GM21528 (cell line): ENCODE data around the gene GDI1.

Experiments
- ATAC-seq: cut with Tn5 transposase; IDR thresholded peaks from one replicate; pipeline ENCODE4 v1.9.1; 2021; ENCODE audit warnings: mild to moderate bottlenecking, moderate library complexity; ENCODE audit not compliant: unreplicated experiment, low FRiP score

GDI1 gene

DNA sequence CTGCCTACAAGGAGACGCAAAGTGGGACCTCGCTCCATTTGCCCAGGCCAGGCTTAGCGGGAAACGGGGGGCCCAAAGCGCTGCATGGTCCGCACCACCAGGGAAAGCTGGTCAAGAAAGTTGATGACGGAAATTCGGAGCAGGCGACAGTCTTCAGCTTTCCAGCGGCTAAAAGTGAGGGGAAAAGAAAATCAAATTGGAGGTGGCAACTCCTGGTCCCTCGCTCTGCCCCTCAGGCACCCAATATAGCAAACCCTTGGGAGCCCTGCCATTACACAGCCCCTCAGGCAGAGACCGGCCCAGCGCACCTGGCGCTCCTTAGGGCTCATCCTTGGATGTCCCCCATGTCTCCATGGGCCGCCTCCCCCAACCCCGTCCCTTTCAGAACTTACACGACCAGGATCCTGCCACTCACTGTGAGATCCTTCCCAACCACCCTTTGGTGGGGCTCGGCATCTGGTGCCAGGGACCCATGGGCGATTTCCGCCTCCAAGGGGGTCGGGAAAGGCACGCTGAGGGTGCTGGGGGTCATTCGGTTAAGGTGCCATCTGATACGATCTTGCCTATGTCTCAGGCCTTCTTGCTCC, 41.0 kb downstream of the GDI1 start:
- ATAC-seq, result no peak

GRCh38 chrX:154478728-154479622, 42.0 kb downstream of the GDI1 start, which contains the start of gene LAGE3:
LAGE3 (minus strand) TSS chrX:154479281; CDS start chrX:154478915, 366 bp downstream.
- peak; percentile 82 for ATAC-seq

GRCh38 chrX:154481195-154481594, 44.2 kb downstream of the GDI1 start:
- ATAC-seq, result no peak

GRCh38 chrX:154481911-154482601, 45.1 kb downstream of the GDI1 start:
- no peak for ATAC-seq

GRCh38 chrX:154482786-154483185, 45.8 kb downstream of the GDI1 start:
- no peak for ATAC-seq

DNA sequence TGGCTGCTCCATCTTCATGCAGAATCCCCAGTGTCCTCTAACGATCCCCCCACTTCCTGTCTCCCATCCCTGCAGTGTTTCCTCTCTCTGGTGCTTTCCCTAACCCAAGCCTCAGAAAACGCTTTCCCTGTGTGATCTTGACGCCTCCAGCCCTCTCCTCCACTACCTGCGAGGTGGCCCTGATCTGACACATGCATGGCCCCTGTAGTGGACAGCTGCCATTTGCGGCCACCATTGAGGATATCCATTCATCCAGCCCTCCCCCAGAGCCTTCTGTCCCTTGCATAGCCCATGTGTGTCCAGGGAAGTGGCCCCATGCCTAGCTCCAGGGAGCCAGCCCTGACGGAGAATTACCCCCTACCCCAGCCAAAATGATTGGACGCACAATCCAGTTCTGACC, 46.4 kb downstream of the GDI1 start:
- ATAC-seq, result no peak

- ATAC-seq, result no peak
Observed at GRCh38 chrX:154484255-154485149, 47.5 kb downstream of the GDI1 start.

- no peak for ATAC-seq
Observed at GRCh38 chrX:154485150-154486051, 48.4 kb downstream of the GDI1 start.

DNA sequence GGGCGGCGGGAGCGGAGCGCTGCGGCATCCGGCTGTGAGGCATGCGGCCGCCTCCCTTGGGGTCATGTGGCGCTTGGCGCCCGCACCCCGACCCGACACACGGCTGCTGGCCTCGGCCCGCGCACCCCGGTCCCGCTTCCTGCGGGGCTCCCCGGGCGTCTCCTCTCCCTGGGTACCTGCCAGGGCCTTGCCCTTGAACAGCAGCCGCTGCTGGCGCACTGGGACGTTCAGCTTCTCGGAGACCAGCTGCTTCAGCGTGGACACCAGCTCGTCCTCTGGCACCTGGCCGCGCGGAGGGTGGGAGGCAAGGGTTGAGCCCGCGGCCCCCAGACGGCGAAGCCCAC, 49.1 kb downstream of the GDI1 start:
- no peak for ATAC-seq

GRCh38 chrX:154486396-154487207, 49.6 kb downstream of the GDI1 start, which contains the start of gene UBL4A:
UBL4A (minus strand) TSS chrX:154486615; CDS start chrX:154486584, 31 bp downstream.
- ATAC-seq, result no peak

DNA sequence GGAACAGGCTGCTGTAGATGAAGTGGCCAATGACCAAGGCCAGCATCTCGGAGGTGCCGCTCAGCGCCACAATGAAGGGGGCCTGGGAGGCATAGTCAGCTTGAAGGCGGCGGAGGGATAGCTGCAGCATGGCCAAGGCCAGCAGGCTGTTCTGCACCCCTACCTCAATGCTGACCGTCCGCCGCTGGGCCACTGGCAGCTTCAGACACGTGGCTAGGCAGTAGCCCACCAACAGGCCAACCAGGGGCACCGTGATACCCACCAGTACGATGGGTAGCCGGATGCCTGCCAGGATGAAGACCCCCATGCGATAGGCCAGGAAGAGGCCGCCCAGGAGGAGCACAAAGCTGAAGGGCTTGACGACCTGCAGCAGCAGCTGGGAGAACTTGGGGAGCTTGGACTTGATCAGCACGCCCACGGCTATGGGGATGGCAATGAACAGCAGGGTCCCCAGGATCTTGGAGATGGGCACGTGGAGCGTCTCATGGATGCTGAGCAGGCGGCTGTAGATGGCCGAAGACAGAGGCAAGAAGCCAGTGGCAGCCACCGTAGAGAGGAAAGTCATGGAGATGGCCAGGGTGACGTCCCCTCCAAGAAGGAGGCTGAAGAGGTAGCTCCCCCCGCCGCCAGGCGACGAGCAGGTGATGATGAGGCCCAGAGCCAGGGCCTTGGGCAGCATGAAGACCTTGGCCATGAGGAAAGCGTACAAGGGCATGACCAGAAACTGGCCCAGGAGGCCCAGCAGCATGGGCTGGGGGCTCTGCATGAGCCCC, 50.8 kb downstream of the GDI1 start:
- ATAC-seq, result no peak

GRCh38 chrX:154488336-154489075, 51.6 kb downstream of the GDI1 start:
- ATAC-seq, result no peak

GRCh38 chrX:154489182-154489581, 52.2 kb downstream of the GDI1 start:
- no peak for ATAC-seq

GRCh38 chrX:154490021-154490413, 53.1 kb downstream of the GDI1 start:
- peak; percentile 29 for ATAC-seq

DNA sequence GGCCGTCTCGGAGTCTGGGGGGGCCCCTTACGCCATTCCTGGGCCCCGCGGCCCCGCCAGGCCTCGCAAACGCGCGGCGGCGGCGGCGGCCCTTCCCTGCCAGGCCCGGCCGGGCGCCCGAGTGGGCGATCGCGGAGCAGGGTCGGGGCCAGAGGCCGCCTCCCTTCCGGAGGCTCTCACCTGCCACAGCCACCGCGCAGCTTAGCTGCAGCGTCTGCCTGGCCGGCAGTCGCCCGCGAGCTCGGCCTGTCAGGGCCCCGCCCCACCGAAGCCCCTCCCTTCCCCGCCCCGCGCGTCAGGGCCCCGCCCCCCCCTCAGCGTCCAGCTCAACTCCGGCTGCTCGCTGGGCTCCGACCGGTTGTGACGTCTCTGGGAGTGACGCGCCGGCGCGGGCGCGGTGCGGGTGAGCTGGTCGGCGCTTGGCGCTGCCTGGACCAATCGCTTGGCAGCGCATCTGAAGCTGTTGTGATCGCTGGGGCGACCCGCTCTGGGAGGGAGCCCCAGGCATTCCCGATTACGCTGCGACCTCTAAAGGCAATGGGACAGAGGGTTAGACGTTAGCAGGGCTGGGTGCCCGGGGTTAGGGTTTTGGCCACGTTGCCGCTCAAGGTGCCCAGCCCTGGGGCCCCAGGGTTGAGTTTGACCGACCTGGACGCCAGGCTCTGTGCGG, 53.6 kb downstream of the GDI1 start, which contains the start of gene SLC10A3:
Gene SLC10A3 (minus strand): TSS at position 216 of the 670 bp plus-strand sequence. CDS start 1,689 bp downstream, outside the sequence.
- ATAC-seq, result peak; percentile 71
